GM19239 (cell line): Measurements from ENCODE around the gene SPSB3.
"Not testable (repeated sequence)": the region's sequence is repeated elsewhere in the genome, so short reads cannot be mapped to it uniquely, and the experiment has no call there.

Experiments used
- DNase-seq: peaks from one replicate; pipeline ENCODE4 v3.0.0; 2011; ENCODE audit warnings: low spot score; ENCODE audit not compliant: insufficient read length
- FAIRE-seq: peaks from 2 replicates; lab custom pipeline; 2011; peaks lifted over from hg19 to GRCh38; lab: Jason Lieb, UNC

SPSB3 gene

DNA sequence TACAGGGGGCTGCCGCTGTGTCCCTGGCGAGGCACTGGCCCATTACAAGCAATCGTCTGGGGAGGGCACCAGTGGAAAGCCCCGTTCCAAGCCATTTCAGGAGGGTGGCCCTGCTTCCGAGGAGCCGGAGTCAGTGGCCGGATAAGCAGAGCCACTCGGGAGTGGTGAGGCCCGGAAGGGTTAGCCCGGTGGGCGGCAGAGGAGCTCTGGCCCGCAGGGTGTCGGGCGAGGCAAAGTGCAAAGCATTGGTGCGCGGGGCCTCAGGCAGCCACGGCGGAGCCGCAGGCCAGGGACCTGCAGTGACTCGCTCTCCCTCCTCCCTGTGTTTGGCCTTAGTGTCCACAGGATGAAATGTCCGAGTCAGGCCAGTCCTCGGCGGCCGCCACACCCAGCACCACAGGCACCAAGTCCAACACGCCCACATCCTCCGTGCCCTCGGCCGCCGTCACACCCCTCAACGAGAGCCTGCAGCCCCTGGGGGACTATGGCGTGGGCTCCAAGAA lies 35.6 kb downstream of the SPSB3 start:
- DNase-seq (no peak), FAIRE-seq (no peak)

DNA sequence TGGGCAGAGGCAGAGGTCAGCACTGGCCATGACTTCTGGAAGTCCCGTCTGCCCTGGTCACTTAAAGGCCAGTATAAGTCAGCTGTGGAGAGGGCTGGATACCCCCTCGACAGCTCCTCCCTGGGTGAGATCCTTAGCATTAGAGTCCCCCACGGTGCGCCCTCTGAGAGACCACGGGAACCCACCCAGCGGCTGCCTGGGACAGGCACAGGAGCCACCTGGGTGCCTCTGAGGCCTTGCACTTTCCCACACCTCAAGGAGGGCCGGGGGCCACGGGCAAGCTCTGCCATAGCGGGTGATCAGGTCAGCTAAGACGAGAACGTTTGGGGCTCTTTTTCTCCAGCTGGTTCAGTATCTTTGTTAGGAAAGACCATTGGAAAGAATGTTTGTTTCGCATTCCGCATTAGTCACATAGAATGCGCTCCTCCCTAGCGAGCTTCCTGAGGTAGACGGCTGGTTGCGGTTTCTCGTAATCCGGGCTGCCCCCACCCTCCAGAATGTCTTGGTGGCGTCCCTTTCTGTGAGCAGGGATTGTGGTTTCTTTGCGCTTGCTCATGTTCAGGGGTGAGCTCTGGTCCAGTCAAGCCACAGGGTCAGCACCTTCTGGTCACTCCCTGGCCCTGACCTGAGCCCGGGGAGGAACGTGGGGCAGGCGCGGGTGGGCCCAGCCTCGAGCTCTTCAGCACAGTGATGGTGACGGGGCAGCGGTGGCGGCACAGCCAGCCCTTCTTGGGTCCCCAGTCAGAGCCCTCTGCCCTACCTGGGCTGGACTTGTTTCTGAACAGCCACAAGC lies 36.3 kb downstream of the SPSB3 start:
- DNase-seq (no peak), FAIRE-seq (no peak)

DNA sequence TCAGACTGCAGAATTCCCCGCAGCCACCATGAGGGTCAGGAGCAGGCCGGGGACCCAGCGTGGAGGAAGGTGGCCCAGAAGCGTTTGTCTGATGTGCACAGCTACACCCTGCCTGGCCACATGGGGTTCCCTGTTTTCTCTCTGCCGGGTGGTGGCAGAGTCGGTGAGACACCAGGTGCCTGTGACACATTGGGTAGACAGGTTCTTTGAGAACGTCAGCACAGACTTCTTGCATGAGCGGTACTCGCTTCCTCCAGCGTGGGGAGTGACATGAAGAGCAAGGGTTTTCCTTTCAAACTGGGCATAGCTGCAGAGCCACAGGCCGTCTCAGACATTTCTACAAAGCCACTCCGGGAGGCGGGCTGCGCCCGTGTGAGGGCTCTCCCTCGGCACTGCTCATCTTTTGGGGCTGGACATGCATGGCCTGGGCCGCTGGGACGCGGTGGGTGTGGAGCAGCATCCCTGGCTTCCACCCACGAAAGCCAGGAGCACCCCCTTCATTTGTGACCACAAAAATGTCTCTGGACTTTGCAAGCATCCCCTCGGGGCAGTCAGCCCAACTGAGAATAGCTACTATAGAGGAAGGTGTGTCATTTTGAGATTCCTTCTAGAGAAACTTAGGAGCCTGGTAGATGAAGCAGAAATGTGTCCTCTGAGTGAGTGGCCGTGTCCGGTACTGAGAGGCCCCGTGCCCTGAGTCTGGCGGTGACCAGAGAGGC lies 37.0 kb downstream of the SPSB3 start:
- FAIRE-seq (no peak), DNase-seq (no peak)

GRCh38 chr16:1744338-1744840 lies 38.0 kb downstream of the SPSB3 start:
- FAIRE-seq (no peak), DNase-seq (no peak)

GRCh38 chr16:1743376-1744337 lies 38.7 kb downstream of the SPSB3 start:
- no peak for FAIRE-seq

GRCh38 chr16:1741553-1742165 lies 40.7 kb downstream of the SPSB3 start:
- DNase-seq (no peak), FAIRE-seq (no peak)

More at GRCh38 chr16:1743376-1744337, 38.7 kb downstream of the SPSB3 start:
- DNase-seq, result no peak

DNA sequence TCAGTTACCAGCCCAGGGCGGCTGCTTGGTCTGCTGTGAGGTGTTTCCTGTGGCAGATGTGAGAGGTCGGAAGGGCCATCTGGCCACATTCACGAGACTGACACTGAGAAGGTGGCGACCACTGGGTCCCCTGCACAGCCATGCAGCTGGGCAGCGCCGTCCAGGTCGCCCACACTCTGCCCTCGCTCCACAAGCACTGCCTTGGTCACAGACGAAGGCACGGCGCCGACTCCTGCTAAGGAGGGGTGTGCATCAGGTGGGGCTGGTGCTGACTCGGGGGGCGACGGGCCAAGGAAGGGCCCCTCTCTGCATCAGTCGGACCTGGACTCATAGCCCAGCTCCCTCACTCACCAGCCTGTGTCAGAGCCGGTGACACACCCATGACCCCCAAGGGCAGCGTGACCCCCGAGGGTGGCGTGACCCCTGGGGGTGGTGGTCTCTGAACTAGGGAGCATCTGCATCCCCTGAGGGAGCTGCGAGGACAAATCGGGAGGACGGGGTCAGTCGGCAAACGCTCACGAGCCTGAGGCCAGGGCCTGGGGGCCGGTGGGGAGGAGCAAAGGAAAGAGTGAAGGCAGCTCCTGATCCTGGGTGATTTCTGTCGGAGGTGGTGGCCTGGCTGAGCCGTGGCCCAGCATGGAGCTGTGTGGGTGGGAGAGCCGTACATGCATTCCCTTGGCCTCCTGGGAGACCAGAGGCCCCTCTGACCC lies 41.4 kb downstream of the SPSB3 start:
- DNase-seq, result no peak
- no peak for FAIRE-seq

DNA sequence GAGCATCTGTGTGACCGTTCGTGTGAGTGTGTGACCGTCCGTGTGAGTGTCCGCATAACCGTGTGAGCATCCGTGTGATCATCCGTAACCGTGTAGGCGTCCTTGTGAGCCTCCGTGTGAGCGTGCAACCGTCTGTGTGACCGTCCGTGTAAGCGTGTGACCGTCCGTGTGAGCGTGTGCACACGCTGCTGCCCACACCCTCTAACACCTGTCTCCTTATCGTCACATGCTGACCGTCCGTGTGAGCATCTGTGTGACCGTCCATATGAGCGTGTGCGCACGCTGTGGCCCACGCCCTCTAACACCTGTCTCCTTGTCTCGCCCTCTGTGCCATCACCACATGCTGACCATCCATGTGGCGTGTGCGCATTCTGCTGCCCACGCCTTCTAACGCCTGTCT lies 42.1 kb downstream of the SPSB3 start:
- FAIRE-seq (no peak), DNase-seq (no peak)

DNA sequence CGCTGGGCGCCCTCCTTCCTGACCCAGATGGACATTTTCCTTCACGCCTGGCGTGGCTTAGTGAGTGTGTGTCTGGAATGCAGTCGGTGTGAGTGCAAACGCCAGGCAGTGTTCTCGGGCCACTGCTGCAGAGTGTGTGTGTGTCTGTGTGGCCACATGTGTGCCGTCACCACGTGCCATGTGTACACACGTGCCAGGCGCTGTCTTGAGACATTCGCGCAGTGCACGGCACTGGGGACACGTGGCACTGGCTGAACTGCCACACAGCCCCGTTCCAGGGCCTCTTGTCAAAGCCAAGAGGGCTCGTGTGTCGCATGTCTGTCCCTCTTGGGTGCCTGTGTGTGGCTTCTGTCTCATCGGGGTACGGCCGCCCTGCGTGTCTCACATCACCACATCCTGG lies 47.6 kb downstream of the SPSB3 start:
- FAIRE-seq, result no peak

DNA sequence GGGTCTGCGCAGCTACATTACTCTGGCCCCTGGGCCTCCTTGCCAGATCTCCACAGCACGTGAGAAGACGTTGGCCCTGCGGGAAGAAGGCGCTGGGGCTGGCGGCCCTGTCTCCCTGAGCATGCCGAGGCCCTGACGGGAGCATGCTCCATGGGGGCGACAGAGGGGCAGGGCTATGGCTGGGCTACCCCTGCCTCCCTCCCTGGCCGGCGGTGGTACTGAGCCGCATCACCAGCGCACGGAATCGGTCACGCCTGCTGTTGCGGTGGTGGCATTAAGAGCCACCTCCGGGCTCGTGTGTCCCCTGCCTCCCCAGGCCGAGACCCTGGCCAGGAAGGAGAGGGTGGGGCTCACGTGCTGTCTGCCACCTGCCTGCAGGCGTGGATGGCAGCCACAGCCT lies 48.2 kb downstream of the SPSB3 start:
- no peak for DNase-seq
- FAIRE-seq, result no peak

More for the DNA sequence above, 47.6 kb downstream of the SPSB3 start:
- DNase-seq, result no peak

DNA sequence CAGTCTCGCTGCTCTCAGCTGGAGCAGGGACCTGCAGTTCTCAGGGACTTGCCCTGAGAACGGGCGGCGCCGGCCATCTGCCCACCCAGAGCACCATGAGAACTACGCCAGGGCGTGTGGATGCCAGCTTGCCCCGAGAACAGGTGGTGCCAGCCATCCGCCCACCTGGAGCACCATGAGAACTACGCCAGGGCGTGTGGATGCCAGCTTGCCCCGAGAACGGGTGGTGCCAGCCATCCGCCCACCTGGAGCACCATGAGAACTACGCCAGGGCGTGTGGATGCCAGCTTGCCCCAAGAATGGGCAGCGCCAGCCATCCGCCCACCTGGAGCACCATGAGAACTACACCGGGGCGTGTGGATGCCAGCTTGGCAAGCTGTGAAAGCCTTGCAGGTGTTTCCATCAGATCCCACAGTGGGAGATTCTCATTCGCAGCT lies 49.8 kb downstream of the SPSB3 start:
- DNase-seq, FAIRE-seq: not testable (repeated sequence)

- no peak for FAIRE-seq
- no peak for DNase-seq
Measured at GRCh38 chr16:1732071-1732470, 50.3 kb downstream of the SPSB3 start.

GRCh38 chr16:1731603-1732002 lies 50.8 kb downstream of the SPSB3 start:
- DNase-seq, result no peak
- FAIRE-seq, result no peak

DNA sequence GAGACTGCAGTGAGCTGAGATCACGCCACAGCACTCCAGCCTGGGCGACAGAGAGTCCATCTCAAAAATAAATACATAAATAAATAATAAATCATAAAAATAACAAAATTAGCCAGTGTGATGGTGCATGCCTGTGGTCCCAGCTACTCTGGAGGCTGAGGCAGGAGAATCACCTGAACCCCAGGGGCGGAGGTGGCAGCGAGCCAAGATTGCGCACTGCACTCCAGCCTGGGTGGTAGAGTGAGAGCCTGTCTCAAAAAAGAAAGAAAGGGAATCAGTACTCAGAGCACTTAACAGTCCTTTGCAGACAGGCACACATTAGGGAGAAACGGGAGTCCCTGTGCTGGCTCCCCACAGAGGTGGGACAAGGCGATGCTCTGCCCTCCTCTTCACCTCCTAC lies 51.3 kb downstream of the SPSB3 start:
- FAIRE-seq, result no peak

DNA sequence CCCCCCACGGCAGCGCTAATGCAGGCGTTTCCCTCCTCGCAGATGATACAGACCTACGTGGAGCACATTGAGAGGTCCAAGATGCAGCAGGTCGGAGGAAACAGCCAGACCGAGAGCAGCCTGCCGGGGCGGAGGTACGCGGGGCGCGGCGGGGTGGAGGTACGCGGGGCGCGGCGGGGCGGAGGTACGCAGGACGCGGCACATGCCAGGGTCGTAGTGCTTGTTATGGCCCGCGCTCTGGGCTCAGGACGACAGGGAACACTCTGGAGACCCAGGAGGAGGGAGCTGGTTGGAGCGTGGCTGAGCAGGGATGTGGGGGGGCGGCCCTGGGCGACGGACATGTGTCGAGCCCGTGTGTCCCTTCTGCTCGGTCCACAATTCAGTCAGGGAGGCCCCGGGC lies 52.9 kb downstream of the SPSB3 start:
- DNase-seq, result no peak
- FAIRE-seq, result no peak

More for the DNA sequence above, 51.3 kb downstream of the SPSB3 start:
- DNase-seq, result no peak

GRCh38 chr16:1729026-1729425 lies 53.3 kb downstream of the SPSB3 start:
- FAIRE-seq (no peak), DNase-seq (no peak)

DNA sequence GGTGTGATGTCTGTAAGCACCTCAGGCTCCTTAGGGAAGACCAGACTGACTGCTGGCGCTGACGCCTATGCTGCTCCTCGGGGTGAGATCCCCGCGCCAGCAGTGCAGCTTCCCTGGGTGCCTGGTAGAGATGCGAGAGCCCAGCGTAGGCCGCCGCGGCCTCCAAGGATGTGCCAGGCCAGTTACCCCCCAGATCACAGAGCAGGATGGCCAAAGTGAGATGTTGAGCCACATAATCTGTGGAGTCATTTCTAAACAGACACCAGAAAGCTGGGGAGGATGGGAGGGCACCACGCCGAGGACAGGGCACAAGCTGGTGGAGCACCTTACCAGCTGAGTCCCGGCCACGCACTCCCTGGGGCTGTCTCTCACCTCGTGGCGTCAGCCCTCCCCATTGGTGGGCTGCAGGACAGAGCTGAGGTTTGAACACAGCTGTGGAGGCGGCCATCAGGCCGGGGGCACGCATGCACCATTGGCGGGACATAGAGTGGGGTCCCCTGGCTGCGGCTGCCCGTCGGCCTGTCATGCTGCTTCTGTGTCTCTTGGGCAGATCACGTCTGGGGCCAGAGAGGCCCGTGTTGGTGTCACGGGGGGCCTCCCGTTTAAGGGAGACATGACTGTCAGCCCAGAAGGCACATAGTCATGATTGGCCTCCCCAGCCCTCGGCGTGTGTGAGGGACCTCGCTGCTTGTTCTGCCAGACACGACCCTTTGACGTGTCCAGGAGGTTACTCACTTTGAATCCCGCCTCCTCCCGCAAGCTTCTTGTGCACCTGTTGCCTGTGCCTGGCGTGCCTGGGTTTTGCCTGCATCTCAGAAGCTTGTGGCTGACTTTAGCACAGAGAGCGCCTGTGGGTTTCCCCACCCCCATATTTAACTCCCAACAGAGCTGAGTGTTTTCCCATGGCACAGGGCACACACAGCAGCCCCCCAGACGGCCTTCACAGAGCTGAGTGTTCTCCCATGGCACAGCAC lies 54.4 kb downstream of the SPSB3 start:
- FAIRE-seq (no peak), DNase-seq (no peak)
